Measurements from ENCODE around the gene TRPC6. TPM values are rescaled to one million over a fixed set of nuclear protein-coding genes. Genes with fewer than 3 reads are reported as not detected.

Gene TRPC6
- polyA plus RNA-seq, result 1 to 10 TPM in 1 of 4 donors, under 1 TPM in 2, not detected in 1; 0.22 to 1.9 (median 0.57) TPM
- long read RNA-seq, donor 1, partial matches to known transcripts, result 0 of 1 reads
- long read RNA-seq, donor 1, other reads (novel, unspliced or antisense), result 0 of 1 reads
- long read RNA-seq, donor 2, result 0 reads
- long read RNA-seq, donor 3, result 0 reads
- long read RNA-seq, donor 4, result 0 reads
- long read RNA-seq, donor 5, result 0 reads
- long read RNA-seq, donor 6, result 0 reads
- long read RNA-seq, donor 7, result 0 reads
- long read RNA-seq, donor 8, result 0 reads
- long read RNA-seq, donor 9, full-length matches to known transcripts, result 3 of 3 reads
- long read RNA-seq, donor 9, partial matches to known transcripts, result 0 of 3 reads
- long read RNA-seq, donor 9, other reads (novel, unspliced or antisense), result 0 of 3 reads
- long read RNA-seq, donor 10, full-length matches to known transcripts, result 1 of 1 reads
- long read RNA-seq, donor 10, partial matches to known transcripts, result 0 of 1 reads
- long read RNA-seq, donor 10, other reads (novel, unspliced or antisense), result 0 of 1 reads

DNA sequence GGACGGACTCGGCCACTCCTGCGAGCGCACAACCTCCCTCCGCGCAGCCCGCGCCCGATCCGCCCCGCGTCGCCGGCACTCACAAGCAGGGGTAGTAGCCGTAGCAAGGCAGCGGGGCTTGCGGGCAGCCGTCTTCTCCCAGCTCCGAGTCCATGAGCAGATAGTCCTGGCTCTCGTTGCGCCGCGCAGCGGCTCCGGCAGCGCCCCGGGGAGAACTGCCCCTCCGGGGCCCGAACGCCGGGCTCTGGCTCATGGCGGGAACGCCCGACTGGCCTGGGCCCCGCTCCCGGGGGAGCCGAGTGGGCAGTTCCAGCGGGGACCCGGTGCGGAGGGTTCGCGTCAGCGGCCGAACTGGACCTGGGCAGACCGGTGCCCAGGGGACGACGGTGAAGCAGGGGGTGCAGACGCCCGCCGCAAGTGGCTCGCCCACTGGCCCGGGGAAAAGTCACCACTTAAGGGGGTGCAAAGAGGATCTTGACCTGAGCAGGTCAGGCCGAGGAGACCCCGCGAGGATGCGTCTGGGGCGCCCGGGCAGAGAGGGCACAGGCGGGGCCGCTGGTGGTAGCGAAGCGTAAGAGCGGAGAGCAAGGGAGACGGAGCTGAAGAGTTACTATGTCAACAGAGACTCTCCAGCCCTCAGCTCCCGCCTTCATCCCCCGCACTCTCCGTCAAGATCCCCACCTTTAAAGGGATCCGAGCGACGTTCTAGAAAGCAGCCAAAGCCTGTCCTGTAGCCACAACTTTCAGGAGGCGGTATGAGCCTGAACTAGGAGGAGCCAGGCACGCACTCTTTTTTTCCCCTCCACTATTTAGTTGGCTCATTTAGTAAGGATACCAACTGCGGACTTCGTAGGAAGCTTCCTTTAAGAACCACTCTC, at the start of gene TRPC6:
Gene TRPC6, minus strand, starts transcription at position 757 of the 878 bp plus-strand sequence. Its CDS starts 504 bp downstream, at position 253.
- peak in 1 of 2 donors; percentile 25 for DNase-seq
- Histone ChIP-seq H3K9me3 (ENCODE audit: control insufficient read depth in 2 of 2, insufficient read depth in 1 of 2, low read depth in 1 of 2, low read length in 1 of 2) (no peaks in the 10 kb centered on the region), H3K27ac (ENCODE audit: low read depth in 1 of 3, low read length in 2 of 3) (peak within 1 kb of the TSS in 1 of 3 donors; percentile 38), H3K4me3 (ENCODE audit: low read depth in 1 of 3, low read length in 3 of 3) (peak within 1 kb of the TSS in 2 of 3 donors; percentile 31 to 41), H3K4me1 (ENCODE audit: control insufficient read depth in 3 of 3, insufficient read depth in 2 of 3, low read depth in 1 of 3, low read length in 2 of 3) (no peaks in the 10 kb centered on the region), H3K27me3 (ENCODE audit: control insufficient read depth in 3 of 3, insufficient read depth in 3 of 3, low read length in 3 of 3) (peaks cover 0 to 37% (median 5%) of the 10 kb centered on the region in 3 donors), H3K36me3 (ENCODE audit: control insufficient read depth in 3 of 3, insufficient read depth in 2 of 3, low read depth in 1 of 3, low read length in 3 of 3) (no peaks in the 10 kb centered on the region)
- WGBS, 3 donors, result 5 to 9% (median 8%) methylated on average over 61 to 74 of the region's 74 CpGs
- FAIRE-seq, result no peak

DNA sequence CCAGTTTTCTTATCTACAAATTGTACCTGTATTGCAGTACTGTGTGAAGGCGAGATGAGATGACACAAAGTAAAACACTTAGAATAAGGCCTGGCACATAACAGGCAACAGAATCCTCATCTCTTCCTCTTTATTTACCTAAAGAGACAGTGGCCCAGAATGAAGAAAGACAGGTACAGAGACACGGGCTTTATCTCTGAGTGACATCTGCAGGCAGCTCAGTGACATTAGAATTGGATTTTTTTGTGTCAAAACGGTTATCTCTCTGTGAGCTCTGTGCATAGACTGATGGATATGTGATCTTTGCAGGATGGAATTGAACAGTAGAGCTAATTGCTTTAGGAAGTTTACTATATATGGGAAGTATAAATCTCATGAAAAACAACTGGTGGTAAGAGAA, 36.2 kb upstream of the TRPC6 start:
- WGBS, 3 donors, result 28 to 47% (median 43%) methylated on average over 3 of the region's 3 CpGs
- Histone ChIP-seq H3K4me1 (ENCODE audit: control insufficient read depth in 3 of 3, insufficient read depth in 2 of 3, low read depth in 1 of 3, low read length in 2 of 3) (no peaks in the 10 kb centered on the region), H3K27me3 (ENCODE audit: control insufficient read depth in 3 of 3, insufficient read depth in 3 of 3, low read length in 3 of 3) (no peaks in the 10 kb centered on the region), H3K4me3 (ENCODE audit: low read depth in 1 of 3, low read length in 3 of 3) (no peak overlapping the region), H3K9me3 (ENCODE audit: control insufficient read depth in 2 of 2, insufficient read depth in 1 of 2, low read depth in 1 of 2, low read length in 1 of 2) (no peaks in the 10 kb centered on the region), H3K36me3 (ENCODE audit: control insufficient read depth in 3 of 3, insufficient read depth in 2 of 3, low read depth in 1 of 3, low read length in 3 of 3) (no peaks in the 10 kb centered on the region), H3K27ac (ENCODE audit: low read depth in 1 of 3, low read length in 2 of 3) (no peak overlapping the region)
- FAIRE-seq (no peak), DNase-seq (no peak)

DNA sequence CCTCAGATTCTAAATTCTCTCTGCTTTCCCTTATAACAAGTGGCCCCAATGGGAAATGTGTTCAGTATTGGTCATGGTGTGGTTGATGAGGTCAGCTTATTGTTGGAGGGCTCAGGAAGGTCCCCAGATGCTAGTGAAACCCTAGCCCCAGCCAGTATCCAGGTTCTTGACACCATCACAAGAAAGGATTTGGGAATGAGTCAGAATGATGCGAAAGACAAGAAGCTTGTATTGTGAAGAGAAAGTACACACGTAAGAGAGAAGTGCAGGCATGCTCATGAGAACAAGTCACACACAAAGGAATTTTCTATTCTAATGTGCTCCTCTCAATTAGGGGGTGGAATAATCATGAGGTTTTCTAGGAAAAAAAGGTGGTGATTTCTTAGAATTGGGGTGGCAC, 34.9 kb upstream of the TRPC6 start:
- no peaks in the 10 kb centered on the region for H3K27me3 ChIP-seq (ENCODE audit: control insufficient read depth in 3 of 3, insufficient read depth in 3 of 3, low read length in 3 of 3)
- FAIRE-seq (no peak), DNase-seq (no peak)
- H3K4me1 ChIP-seq (ENCODE audit: control insufficient read depth in 3 of 3, insufficient read depth in 2 of 3, low read depth in 1 of 3, low read length in 2 of 3), result no peaks in the 10 kb centered on the region
- H3K4me3 ChIP-seq (ENCODE audit: low read depth in 1 of 3, low read length in 3 of 3), result no peak overlapping the region
- WGBS, 3 donors, result 77 to 86% (median 81%) methylated on average over 2 of the region's 2 CpGs
- H3K9me3 ChIP-seq (ENCODE audit: control insufficient read depth in 2 of 2, insufficient read depth in 1 of 2, low read depth in 1 of 2, low read length in 1 of 2), result no peaks in the 10 kb centered on the region
- no peak overlapping the region for H3K27ac ChIP-seq (ENCODE audit: low read depth in 1 of 3, low read length in 2 of 3)
- no peaks in the 10 kb centered on the region for H3K36me3 ChIP-seq (ENCODE audit: control insufficient read depth in 3 of 3, insufficient read depth in 2 of 3, low read depth in 1 of 3, low read length in 3 of 3)

DNA sequence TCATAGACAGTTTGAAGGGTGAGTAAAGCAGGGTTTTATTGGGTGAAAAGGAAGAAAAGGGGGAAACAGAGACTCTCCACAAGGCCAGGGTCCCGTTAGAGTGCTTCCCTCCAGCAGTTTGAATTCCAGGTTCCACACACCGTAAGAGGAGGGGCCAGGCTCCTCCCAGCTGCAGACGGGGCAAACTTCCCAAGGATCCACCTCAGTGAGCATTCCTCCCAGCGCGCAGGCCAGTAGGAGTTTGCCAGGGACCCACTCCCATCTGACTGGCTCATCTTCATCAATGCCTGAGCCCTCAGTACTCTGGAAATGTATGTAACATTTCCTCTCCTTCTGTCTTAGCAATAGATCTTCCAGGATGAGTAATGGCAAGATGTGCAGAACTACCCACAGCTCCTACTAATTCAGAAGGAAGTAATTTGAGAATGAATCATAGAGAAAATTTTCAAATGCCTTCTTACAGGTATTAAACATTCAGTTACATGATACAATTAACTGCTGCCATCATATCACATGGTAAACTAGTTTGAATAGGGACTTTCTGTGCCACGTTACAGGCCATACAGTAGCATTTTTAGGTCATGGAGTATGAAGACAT, 34.0 kb upstream of the TRPC6 start:
- H3K27ac ChIP-seq (ENCODE audit: low read depth in 1 of 3, low read length in 2 of 3), result no peak overlapping the region
- FAIRE-seq (no peak), DNase-seq (no peak)
- H3K36me3 ChIP-seq (ENCODE audit: control insufficient read depth in 3 of 3, insufficient read depth in 2 of 3, low read depth in 1 of 3, low read length in 3 of 3), result no peaks in the 10 kb centered on the region
- 31 to 44% (median 40%) methylated on average over 6 of the region's 6 CpGs for WGBS, 3 donors
- no peaks in the 10 kb centered on the region for H3K4me1 ChIP-seq (ENCODE audit: control insufficient read depth in 3 of 3, insufficient read depth in 2 of 3, low read depth in 1 of 3, low read length in 2 of 3)
- no peak overlapping the region for H3K4me3 ChIP-seq (ENCODE audit: low read depth in 1 of 3, low read length in 3 of 3)
- H3K9me3 ChIP-seq (ENCODE audit: control insufficient read depth in 2 of 2, insufficient read depth in 1 of 2, low read depth in 1 of 2, low read length in 1 of 2), result no peaks in the 10 kb centered on the region
- no peaks in the 10 kb centered on the region for H3K27me3 ChIP-seq (ENCODE audit: control insufficient read depth in 3 of 3, insufficient read depth in 3 of 3, low read length in 3 of 3)

DNA sequence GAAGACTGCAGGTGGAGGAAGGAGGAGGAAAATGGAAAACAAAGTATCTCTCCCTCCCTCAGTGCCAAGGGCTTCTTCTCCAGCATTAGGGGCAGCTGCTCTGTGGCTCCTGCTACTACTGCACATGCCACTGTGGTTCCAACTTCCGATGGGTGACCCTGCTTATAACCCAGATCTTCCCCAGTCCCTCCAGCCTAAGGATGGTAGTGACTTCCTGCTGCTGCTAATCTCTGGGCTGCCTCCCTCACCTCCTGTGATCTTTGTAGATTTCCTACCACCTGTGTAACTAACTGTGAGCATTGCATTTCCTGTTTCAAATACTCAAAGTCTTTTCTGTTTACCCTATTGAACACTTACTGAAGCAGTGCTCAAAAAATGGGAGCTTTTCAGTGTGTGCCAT, 28.7 kb upstream of the TRPC6 start:
- no peak for DNase-seq
- FAIRE-seq, result no peak
- H3K27me3 ChIP-seq (ENCODE audit: control insufficient read depth in 3 of 3, insufficient read depth in 3 of 3, low read length in 3 of 3), result no peaks in the 10 kb centered on the region
- H3K36me3 ChIP-seq (ENCODE audit: control insufficient read depth in 3 of 3, insufficient read depth in 2 of 3, low read depth in 1 of 3, low read length in 3 of 3), result no peaks in the 10 kb centered on the region
- 56 to 67% (median 57%) methylated on average over 1 of the region's 1 CpG for WGBS, 3 donors
- H3K27ac ChIP-seq (ENCODE audit: low read depth in 1 of 3, low read length in 2 of 3), result no peak overlapping the region
- no peaks in the 10 kb centered on the region for H3K9me3 ChIP-seq (ENCODE audit: control insufficient read depth in 2 of 2, insufficient read depth in 1 of 2, low read depth in 1 of 2, low read length in 1 of 2)
- no peak overlapping the region for H3K4me3 ChIP-seq (ENCODE audit: low read depth in 1 of 3, low read length in 3 of 3)
- H3K4me1 ChIP-seq (ENCODE audit: control insufficient read depth in 3 of 3, insufficient read depth in 2 of 3, low read depth in 1 of 3, low read length in 2 of 3), result no peaks in the 10 kb centered on the region

DNA sequence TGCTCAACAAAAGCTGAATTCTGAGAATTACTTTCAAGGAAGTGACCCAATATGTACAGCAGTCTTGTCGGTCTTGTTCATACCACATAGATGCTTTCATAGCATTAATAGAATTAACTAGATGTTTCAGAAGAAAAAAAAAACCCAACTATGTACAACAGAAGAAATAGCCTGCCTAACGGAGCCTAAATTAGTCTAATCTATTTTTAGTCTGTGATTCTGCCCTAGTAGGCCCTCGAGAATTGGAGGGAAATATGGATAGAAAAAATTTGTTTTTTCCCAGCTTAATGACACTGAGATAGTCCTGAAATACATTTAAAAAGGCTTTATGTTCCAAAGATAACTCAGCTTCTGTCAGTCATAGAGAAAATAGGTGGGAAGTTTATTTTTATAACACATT, 17.1 kb upstream of the TRPC6 start:
- no peak for DNase-seq
- H3K9me3 ChIP-seq (ENCODE audit: control insufficient read depth in 2 of 2, insufficient read depth in 1 of 2, low read depth in 1 of 2, low read length in 1 of 2), result no peaks in the 10 kb centered on the region
- WGBS, 3 donors, result 61 to 73% (median 69%) methylated on average over 3 of the region's 3 CpGs
- H3K27ac ChIP-seq (ENCODE audit: low read depth in 1 of 3, low read length in 2 of 3), result no peak overlapping the region
- H3K36me3 ChIP-seq (ENCODE audit: control insufficient read depth in 3 of 3, insufficient read depth in 2 of 3, low read depth in 1 of 3, low read length in 3 of 3), result no peaks in the 10 kb centered on the region
- H3K4me1 ChIP-seq (ENCODE audit: control insufficient read depth in 3 of 3, insufficient read depth in 2 of 3, low read depth in 1 of 3, low read length in 2 of 3), result no peaks in the 10 kb centered on the region
- no peaks in the 10 kb centered on the region for H3K27me3 ChIP-seq (ENCODE audit: control insufficient read depth in 3 of 3, insufficient read depth in 3 of 3, low read length in 3 of 3)
- H3K4me3 ChIP-seq (ENCODE audit: low read depth in 1 of 3, low read length in 3 of 3), result no peak overlapping the region
- no peak for FAIRE-seq

DNA sequence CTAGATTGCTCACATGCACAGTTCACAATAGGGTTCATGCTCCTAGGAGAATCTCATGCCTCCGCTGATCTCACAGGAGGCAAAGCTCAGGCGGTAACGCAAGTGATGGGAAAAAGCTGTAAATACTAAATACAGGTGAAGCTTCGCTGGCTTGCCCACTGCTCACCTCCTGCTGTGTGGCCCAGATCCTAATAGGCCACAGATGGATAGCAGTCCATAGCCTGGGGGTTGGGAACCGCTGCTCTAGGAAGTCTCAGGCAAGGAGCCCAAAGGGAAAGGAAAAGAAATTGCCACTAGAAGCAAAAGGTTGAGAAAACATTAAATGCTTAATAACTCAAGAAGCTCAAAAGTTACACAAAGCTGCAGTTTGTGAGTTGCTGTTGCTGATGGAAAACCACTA, 3.2 kb upstream of the TRPC6 start:
- peaks cover 0 to 32% (median 5%) of the 10 kb centered on the region in 3 donors for H3K27me3 ChIP-seq (ENCODE audit: control insufficient read depth in 3 of 3, insufficient read depth in 3 of 3, low read length in 3 of 3)
- H3K36me3 ChIP-seq (ENCODE audit: control insufficient read depth in 3 of 3, insufficient read depth in 2 of 3, low read depth in 1 of 3, low read length in 3 of 3), result no peaks in the 10 kb centered on the region
- no peak for FAIRE-seq
- DNase-seq, result no peak
- 87 to 91% (median 90%) methylated on average over 5 of the region's 5 CpGs for WGBS, 3 donors
- no peak overlapping the region for H3K4me3 ChIP-seq (ENCODE audit: low read depth in 1 of 3, low read length in 3 of 3)
- H3K27ac ChIP-seq (ENCODE audit: low read depth in 1 of 3, low read length in 2 of 3), result no peak overlapping the region
- H3K9me3 ChIP-seq (ENCODE audit: control insufficient read depth in 2 of 2, insufficient read depth in 1 of 2, low read depth in 1 of 2, low read length in 1 of 2), result no peaks in the 10 kb centered on the region
- no peaks in the 10 kb centered on the region for H3K4me1 ChIP-seq (ENCODE audit: control insufficient read depth in 3 of 3, insufficient read depth in 2 of 3, low read depth in 1 of 3, low read length in 2 of 3)

DNA sequence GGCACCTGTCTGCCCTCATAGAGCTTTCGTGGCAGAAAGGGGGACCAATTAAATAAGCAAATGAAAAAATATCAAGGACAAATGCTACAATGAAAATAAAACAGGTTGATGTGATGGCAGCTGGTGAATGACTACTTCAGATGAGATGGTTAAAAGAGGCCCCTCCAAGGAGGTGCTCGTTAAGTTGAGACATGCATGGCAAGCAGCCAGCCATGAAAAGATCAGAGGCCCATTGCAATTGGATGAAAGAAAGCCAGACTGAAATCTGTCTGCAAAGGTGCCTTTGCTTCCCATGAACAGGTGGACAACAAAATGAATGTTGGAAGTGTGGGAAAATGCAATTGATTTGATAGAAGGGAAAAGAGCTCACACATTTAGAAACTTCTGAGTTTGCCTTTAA, 848 bp upstream of the TRPC6 start:
- no peak for DNase-seq
- Histone ChIP-seq H3K4me1 (ENCODE audit: control insufficient read depth in 3 of 3, insufficient read depth in 2 of 3, low read depth in 1 of 3, low read length in 2 of 3) (no peaks in the 10 kb centered on the region), H3K4me3 (ENCODE audit: low read depth in 1 of 3, low read length in 3 of 3) (no peak overlapping the region), H3K9me3 (ENCODE audit: control insufficient read depth in 2 of 2, insufficient read depth in 1 of 2, low read depth in 1 of 2, low read length in 1 of 2) (no peaks in the 10 kb centered on the region), H3K36me3 (ENCODE audit: control insufficient read depth in 3 of 3, insufficient read depth in 2 of 3, low read depth in 1 of 3, low read length in 3 of 3) (no peaks in the 10 kb centered on the region), H3K27me3 (ENCODE audit: control insufficient read depth in 3 of 3, insufficient read depth in 3 of 3, low read length in 3 of 3) (peaks cover 0 to 37% (median 5%) of the 10 kb centered on the region in 3 donors), H3K27ac (ENCODE audit: low read depth in 1 of 3, low read length in 2 of 3) (no peak overlapping the region)
- WGBS, 3 donors, result 43 to 53% (median 44%) methylated on average over 2 of the region's 2 CpGs
- FAIRE-seq, result no peak
